Activated CD4-positive, CD25-positive, alpha-beta regulatory T cell treated with anti-CD3 and anti-CD28 coated beads, Interleukin-2, amount 50 U/mL, for 24 hours (primary cell): ENCODE measurements around the gene PHF13.
"Not testable (repeated sequence)": the region's sequence is repeated elsewhere in the genome, so short reads cannot be mapped to it uniquely, and the experiment has no call there.

Source experiments
- ATAC-seq, 2 donors: fragments of 150-1000 bp; cut with Tn5 transposase; one replicate each; pipeline ENCODE4 v1.10.0; 2021; ENCODE audit warnings: mild to moderate bottlenecking in 1 of 2, moderate library complexity in 1 of 2

PHF13 gene

DNA sequence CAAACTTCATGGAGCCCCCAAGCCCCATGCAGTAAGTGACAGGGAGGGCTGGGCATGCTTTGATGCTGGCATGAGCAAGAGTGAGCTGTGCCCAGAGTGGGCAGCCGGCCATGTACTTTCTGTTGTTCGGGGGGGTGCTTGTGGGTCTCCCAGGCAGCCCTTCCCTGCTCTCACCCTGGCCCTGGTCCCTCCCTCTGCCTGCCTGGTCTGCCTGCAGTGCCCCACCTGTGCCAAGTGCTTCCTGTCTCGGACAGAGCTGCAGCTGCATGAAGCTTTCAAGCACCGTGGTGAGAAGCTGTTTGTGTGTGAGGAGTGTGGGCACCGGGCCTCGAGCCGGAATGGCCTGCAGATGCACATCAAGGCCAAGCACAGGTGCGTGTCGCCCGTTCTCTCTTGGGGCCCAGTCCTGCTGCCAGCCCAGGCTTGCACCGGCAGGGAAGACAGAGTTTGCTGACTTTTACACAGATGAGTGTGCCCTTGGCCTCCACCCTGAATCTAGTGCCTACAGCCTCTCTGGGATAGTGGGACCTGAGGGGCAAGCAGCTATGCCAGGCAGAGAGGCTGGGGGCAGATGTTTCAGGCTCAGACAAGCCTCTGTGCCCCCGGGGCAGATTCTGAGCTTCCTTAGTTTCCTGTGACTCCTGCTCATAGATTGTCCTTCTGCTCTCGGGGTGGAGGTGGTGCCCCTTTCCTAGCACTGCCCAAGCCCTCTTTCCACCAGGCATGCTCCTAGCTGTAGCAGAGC lies 26.1 kb upstream of the PHF13 start:
- no peak for ATAC-seq

DNA sequence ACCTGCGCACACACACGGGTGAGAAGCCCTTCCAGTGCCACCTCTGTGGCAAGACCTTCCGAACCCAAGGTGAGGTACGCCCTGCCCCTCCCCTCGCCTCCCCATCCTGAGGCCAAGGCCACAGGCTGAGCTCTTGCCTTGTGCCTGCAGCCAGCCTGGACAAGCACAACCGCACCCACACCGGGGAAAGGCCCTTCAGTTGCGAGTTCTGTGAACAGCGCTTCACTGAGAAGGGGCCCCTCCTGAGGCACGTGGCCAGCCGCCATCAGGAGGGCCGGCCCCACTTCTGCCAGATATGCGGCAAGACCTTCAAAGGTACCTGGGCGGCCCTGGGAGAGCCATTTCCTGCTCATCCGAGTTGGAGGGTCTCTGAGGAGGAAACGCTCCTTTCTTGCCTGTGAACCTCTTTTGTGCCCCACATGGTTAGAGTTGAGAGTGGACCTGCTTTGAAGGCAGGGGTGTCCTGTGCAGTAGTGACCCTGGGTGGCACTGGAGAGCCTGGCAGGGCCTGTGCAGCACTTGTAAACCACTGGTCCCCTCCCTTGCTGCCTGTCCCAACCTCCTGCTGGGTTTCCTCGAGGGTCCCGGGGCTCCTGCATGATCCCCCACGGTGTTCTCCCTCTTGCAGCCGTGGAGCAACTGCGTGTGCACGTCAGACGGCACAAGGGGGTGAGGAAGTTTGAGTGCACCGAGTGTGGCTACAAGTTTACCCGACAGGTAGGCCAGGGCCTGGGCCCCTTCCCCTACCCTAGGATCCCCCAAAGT lies 25.2 kb upstream of the PHF13 start:
- no peak for ATAC-seq

DNA sequence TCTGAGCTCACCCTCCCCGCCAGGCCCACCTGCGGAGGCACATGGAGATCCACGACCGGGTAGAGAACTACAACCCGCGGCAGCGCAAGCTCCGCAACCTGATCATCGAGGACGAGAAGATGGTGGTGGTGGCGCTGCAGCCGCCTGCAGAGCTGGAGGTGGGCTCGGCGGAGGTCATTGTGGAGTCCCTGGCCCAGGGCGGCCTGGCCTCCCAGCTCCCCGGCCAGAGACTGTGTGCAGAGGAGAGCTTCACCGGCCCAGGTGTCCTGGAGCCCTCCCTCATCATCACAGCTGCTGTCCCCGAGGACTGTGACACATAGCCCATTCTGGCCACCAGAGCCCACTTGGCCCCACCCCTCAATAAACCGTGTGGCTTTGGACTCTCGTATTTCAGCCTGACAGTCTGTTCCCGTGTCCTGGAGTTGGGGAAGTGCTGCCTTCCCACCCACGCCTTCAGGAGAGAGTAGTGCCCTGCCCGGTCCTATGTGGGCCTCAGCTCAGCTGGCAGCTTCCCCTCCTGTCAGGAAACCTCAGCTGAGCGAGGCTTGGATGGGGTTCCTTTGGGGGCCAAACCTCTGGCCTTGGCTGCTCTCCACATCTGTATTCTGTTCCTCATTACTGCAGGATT lies 24.5 kb upstream of the PHF13 start:
- no peak for ATAC-seq

DNA sequence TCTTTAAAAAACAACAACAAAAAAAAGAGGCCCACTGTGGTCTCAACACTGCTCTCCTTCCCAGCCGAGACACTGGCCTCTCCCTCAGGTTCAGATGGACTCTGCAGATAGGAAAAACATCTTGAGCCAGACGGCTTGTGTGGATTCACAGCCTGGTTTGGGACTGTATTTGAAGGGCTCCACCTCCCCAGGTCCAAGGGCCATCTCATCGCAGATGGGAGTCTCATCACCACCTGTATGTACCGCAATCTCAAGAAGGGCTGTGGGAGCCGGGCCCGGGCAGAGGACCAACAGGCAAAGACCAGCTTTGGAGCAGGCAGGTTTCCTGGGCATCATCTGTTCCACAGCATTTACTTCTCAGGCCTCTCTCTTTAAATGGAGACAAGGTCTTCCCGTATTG lies 23.5 kb upstream of the PHF13 start:
- no peak for ATAC-seq

DNA sequence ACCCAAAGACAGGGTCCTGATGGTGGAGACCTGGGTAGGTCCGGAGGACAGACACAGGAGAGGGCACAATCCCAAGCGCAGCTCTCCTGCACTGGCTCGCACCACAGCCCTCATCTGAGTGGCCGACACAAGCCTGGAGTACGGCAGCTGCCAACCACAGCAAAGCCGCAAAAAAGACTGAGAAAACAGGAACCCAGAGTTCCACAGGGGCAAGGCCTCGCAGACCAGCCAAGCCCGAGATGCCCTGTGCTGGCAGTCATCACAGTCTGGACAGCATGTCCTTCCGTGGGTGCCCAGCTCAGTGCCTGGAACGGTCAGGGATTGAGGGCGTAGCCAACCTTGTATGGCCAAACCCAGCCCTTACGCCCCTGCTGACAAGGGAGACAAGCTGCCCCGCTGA lies 22.3 kb upstream of the PHF13 start:
- no peak for ATAC-seq

DNA sequence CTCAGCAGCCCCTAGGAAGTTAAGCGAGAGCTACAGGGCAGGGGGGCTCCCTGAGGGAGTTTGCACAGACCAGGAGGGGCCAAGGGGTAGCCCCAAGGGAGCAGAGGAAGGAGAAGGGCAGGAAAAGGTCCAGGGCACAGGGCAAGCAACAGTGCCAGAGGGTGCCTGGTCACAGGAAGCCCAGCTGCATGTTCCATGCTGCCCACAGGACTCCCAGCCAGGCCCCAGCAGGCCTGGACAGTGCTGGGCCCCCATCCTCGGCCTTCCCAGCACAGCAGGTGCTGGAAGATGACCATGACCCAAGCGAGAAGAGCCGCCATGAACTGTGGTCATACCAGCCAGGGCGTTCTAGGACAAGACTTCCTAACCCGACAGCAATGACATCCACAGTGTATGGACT lies 21.9 kb upstream of the PHF13 start:
- no peak for ATAC-seq

DNA sequence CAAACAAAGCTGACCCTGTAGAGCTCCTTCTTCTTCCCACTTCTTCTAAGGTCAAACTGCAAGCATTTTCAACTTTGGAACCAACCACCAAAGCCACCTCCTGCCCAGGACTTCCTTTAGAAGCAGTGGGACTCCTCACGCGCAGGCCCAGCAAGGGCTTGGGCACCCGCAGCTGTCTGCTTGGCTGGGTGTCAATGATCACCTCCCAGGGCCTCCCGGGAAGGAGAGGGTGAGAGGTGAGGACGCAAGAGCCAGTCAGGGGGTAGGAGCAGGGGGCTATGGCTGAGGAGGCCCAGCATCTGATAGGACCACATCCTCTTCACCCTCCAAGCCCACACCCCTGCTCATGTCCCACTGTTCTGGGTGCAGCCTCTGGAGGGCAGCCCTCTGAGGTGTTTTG lies 21.1 kb upstream of the PHF13 start:
- no peak for ATAC-seq

DNA sequence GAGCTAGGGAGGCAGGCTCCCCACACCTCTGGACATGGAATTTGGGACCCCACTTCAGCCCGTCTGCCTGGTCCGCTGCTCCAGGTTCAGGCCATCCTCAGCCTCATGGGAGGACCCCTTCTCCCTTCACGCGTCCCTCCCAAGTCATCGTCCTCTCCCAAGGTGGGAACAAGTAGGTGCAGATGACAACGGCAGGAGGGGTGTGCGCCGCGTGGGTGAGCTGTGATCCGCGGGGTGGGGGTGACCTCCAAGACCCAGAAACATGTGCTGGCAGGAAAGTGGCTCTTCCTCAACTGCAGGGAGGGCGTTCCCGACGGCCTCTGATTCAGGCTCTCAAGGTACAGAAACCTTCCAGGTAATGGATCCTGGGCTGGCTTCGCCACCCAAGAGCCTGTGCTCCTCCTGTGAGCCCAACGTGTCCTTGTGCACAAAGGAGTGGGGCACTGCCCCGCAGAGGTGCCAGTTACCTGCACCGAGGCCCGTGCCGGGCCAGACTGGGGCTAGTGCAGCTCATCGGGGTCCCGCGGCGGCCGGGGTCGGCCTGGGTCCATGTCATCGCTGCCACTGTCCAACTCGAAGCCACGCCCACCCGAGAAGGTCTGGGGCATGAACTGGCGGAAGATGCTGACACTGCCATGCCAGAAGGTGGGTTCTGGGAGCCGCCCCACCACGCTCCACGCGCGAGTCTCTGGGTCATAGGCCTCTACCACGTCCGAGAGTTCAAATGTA lies 20.5 kb upstream of the PHF13 start:
- ATAC-seq: no peak

DNA sequence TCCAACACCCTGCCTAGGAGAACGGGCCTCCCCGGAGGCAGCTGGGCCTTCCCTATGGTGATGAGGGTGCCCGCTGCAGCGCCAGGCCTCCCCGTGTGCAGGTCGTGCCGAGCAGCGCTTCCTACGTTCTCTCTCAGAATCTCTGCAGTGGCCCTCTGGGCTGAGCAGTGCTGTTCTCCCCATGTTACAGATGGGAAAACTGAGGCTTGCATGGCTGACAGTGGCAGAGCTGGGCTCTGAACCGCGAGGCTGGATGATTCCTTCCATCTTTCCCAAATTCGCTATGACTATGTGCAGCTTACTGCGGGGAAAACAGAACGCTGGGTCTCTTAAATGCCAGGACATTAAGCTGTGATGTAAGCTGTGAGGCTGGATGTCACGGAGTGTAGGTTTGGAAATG lies 19.7 kb upstream of the PHF13 start:
- no peak for ATAC-seq

DNA sequence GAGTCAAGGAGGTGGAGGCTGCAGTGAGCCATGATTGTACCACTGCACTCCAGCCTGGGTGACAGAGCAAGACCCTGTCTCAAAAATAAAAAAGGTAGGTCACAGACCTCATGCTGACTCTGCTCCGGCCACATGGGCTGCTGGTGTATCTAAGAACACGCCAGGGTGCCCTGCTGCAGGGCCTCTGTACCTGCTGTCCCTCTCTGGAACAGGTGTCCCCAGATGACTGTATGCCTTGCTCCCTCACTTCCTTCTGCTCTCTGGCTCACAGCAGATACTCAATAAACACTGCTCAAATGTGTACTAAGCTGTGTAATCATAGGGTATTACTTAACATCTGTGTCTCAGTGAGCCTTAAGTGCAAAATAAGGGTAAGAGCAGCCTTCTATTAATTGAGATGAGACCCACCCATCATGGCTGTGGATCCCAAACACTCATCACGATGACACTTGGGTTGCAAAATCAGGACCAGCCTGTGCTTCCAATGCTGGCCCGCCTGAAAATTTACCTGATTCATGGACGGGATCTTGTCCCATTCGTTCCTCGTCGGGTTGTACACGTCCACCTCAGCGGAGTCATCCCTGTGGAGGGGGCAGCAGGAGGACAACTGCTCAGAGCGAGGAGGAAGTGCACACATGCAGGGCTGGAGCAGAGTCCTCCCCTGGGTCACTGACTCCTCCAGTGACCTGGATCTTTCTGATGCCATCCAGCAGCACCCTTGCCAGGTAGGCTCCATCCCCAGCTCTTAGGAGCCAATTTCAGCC lies 18.4 kb upstream of the PHF13 start:
- no peak for ATAC-seq

DNA sequence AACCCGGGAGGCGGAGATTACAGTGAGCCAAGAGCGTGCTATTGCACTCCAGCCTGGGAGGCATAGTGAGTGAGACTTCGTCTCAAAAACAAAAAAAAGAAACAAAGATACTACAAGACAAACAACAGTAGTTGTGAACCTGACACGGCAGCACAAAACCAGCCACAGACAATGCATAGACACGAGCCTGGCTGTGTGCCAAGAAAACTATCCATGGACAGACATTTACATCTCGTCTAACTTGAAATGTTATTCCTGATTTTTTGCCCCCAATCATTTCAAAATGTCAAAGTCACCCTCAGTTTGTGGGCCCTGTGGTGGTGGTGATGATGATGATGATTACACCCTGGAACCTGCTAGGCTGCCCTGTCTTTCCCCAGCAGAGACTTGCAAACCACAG lies 17.2 kb upstream of the PHF13 start:
- ATAC-seq: no peak

DNA sequence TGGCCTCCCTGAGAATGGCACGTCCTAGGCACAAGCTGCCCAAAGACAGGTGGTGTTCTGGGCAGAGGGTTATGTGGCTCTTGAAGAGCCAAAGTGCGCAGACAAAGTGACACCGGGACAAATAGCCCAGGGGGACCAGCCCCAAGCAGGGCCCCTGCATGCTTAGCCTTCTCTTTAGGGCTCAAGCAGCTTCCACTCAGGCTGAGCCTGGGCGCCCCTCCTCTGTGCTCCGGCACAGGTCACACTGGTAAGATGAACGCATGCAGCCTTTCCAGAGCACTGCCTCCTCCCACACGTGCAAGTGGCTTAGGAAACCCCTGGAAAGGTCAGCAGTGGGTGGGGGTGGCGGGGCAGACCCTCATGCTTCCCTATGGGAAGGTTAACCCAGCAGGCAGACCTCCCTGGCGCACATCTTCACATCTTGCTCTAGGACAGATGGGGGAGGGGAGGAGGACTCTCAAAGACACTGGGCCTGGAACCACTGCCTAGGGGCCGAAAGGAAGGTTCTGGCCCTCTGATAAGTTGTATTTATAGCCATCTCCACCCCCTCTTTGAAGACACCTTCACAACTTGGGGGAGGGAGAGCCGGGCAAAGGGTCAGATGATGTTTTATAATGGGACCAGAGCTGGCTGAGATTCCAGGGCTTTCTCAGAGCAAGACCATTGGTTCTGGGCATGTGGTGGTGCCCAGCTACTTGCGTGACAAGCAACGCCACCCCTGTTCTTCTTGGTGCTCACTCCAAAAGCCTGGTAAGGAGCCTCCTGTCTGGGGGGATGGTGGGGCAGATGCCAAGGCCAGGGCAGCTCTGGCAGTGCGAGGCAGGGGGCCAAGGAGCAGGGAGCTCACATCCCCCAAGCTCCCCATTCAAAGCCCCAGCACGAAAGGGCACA lies 16.4 kb upstream of the PHF13 start:
- ATAC-seq: no peak

DNA sequence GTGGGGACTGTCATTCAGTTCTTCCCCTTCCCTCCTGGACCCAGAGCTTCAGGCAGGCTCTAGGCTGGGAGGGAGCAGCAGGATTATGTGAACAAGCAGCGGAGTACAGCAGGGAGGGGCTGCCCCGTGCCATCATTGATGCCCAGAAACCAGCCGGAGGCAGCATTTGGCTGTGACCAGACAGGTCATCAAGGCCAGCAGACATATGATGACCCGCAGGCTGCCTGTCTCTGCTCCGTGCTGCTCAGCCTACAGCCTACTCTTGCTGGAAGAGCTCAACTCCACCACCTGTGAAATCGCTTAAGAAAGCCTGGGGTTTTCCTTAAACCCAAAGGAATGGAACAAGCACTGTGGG lies 15.8 kb upstream of the PHF13 start:
- no peak for ATAC-seq

DNA sequence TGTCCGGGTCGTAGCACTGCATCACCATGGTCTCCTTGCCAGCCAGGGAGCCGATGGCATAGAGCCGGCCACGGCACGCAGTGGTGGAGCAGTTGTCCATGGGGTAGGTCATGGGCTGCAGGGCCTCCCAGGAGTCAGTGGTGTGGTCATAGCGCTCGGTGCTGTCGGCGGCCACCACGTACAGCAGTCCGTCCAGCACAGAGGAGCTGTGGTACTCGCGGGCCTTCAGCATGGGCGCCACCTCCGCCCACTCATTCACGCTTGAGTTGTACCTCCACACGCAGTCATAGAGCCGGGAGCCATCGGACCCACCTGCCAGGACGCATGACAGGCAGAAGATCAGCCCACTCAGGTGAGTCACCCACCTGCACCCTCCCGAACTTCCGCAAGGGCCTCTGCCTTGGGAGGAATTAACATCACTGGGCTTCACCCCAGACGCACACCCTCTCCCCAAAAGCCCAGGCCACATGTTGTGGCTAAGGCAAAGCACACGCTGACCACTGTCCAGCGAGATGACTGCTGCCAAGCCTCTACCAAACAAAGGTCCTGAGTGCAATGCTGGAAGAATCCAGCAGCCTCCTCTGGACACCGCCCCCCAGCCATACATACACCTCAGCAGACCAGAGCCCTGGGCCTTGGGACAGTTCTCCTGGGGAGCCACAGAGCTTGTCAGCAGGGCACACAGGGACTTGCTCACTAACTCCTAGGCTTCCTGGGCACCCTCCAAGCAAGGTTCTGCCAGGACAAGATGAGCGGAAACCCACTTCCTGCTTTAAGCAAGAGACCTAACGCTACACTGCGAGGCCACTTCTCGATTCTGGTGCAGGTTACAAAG lies 14.2 kb upstream of the PHF13 start:
- peak; percentile 10 to 15 for ATAC-seq

DNA sequence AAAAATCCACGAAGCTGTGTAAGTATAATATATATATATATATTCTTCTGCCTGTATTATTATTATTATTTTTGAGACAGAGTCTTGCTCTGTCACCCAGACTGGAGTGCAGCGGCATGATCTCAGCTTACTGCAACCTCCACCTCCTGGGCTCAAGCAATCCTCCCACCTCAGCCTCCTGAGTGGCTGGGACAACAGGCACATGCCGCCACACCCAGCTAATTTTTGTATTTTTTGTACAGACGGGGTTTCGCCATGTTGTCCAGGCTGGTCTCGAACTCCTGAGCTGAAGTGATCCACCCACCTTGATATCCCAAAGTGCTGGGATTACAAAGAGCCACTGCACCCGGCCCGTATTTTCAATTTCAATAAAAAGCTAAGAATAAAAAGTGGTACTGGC lies 13.5 kb upstream of the PHF13 start:
- ATAC-seq: not testable (repeated sequence)

DNA sequence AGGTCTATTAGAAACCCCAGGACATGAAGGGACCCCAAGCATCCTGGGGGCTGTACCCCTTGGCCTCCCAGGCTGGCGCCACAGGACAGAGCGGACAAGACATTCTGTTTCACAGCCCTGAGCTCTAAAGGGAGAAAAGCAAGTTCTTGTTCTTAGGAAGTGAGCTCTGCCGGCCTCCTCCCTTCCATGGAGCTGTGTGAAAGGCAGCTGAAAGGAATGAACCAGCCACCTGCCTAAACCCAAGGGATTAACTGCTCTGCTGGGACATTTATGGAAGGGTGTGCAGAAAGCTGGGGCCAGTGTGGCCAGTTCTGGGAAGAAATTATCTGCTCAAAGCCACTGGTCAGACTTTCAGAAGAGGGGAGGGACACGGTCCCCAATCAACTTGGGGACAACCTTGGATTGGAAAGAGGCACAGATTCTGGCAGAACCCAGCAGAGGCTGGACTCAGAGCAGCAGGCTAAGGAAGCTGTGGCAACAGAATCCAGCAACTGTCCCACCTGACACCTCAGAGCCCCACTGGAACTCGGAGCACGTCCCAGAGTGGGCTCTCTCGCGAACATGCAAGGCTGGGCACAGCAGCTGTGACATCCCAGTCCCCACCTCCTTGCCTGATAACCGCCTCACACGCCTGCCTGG lies 13.0 kb upstream of the PHF13 start:
- no peak for ATAC-seq

DNA sequence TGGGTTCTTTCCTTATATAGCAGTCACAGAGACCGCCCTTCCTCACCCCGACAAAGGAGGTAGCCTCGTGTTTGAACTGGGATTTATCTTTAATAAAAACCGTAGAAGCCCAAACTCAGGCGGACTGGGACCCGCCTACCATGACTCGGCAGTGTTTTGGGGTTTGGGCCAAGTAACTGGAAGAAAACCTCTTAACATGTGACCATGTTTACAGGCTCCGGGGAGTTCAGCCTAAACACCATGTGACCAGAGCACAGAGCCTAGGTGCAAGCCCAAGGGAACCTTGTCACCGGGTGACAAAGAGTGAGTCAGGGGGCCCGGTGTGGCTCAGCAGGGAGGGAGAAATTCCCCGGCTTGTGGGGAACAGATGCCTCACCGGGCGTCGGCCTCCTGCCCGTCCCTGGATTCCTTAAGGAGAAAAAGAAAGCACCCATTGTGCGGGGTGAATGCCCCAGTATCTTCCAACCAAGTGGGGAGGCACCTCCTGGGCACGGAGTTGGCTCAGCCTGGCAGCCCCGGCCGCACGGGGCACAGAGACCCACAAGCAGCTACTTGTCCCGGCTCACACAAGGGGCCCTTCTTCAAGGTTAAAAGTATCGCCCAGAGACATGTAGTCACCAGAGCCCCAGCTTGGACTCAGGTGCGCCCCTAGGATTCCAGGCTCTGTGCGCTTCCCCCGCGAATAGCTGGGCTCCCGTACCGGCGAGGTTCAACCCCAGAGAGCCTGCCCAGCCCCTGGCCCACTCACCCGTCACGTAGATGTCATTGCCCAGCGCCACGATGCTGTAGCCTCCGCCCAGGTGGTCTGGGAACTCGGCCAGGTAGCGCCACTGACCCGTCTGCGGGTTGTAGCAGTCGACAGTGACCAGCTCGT lies 12.2 kb upstream of the PHF13 start:
- peak; percentile 80 for ATAC-seq

DNA sequence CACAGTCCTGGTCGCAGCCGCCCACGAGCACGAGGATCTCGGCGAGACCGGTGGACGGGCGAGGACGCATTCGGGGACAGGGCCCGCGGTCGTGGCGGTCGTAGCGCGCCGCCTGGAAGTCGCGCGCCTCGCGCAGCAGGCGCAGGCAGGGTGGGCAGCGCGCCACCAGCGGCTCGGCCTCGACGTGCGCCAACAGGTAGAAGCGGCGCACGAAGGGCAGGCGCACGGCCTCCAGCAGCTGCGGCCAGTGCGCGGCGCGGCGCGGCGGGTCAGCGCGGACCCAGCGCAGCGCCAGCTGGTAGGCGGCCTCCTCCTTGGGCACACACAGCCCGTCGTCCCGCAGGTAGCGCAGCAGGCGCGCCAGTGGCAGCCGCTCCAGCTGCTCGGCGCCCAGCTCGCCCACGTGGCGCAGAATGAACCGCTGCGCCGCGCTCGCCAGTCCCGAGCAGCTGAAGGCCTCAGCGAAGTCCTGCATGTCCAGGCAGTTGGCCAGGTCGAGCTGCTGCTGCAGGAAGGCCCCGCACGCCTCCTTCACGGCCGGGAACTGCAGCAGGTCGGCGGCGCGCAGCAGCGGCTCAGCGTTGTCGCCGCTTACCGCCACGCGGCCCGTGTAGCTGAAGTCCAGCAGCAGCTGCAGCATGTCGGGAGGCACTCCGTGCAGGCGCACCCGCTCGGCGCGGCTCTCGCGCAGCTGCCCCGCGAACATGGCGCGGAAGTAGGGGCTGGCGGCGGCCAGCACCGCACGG lies 11.4 kb upstream of the PHF13 start:
- peak; percentile 14 to 19 for ATAC-seq
